Stimulated activated CD8-positive, alpha-beta memory T cell treated with anti-CD3 and anti-CD28 coated beads, Interleukin-15, amount 100 ng/mL, for 4 hours (primary cell): ENCODE results near the gene ZC3HAV1L.
A peak's percentile ranks its signal among the peaks of the same experiment; 100 is the strongest.
"Not testable (repeated sequence)": the region's sequence is repeated elsewhere in the genome, so short reads cannot be mapped to it uniquely, and the experiment has no call there.

Experiments
- DNase-seq, 2 donors: peaks; one replicate each; pipeline ENCODE4 v3.0.0-alpha.2; 2020; ENCODE audit warnings: low read depth in 2 of 2

ZC3HAV1L gene

DNA sequence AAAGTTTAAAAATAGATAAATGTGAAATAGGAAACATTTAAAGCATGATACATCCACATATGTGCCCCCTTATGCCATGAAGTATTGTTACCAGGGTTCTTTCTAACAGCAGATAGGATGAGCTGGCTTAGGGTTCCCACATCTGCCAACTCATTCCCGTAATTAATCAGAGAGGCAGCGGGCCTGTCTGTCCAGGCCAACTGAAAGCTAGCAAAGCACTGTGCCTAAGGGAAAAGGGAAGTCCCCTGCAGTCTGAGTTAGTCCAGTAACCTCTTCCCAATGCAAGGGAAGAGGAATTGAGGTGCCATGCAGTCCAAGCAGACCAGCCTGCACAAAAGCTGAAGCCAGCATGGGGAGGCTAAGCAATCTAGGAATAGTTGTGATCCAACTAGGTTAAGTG lies 18.3 kb upstream of the ZC3HAV1L start:
- no peak for DNase-seq

DNA sequence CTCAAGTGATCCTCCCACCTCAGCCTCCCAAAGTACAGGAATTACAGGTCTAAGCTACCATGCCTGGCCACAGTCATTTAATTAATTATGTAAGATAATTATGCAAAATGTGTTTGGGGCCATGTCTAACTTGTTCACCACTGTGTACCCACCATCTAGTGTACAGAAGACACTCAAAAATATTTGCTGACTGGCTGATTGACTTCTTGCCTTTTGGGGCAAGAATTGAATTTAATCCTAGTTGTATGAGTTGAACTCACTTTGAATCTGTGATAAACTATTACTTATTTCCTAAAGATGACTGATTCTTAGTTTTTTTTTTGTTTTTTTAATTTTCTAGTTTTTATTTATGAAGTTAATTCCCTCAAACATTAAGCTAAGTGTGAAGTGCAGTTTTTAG lies 15.8 kb upstream of the ZC3HAV1L start:
- no peak for DNase-seq

DNA sequence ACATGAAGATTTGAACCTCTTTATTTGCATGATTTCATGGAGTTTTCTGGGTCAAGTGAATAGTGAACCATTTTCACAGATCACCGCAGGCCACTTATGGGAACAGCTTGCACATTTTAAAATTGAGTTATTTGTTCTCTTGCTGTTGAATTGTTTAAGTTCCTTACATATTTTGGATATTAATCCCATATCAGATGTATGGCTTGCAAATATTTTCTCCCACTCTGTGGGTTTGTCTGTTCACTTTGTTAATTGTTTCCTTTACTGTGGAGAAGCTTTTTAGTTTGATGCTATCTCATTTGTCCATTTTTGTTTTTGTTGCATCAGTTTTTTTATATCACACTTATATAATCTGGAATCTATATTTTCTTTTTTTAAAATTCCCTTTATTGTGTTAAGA lies 14.1 kb upstream of the ZC3HAV1L start:
- no peak for DNase-seq

DNA sequence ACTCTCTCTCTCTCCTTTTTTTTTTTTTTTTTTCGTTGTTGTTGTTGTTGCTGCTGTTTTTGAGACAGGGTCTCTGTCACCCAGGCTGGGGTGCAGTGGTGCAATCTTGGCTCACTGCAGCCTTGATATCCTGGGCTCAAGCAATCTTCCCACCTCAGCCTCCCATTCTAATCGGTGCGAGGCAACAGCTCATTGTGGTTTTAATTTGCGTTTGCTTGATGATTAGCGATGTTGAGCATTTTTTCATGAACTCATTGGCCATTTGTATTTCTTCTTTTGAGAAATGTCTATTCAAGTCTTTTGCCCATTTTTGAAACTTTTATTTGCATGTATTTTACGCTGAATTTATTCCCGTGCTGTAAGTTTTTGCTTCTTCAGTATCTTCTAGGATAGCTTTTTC lies 13.3 kb upstream of the ZC3HAV1L start:
- DNase-seq, result no peak

DNA sequence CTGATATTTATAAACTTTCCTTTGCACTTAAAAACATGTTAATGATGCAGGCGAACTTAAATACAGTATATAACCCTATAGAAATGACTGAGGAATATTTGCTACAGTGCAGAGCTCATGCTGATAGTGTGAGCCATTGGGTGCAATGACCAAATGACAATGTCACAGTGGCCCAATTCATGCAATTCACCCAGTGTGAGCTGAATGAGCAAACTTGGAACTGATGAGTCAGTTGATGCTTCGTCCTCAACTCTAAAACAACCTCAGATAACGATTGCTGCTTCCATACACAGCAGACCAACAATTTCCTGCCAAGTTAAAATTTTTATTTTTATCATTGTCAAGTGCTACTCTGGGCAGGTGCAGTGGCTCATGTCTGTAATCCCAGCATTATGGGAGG lies 12.1 kb upstream of the ZC3HAV1L start:
- no peak for DNase-seq

DNA sequence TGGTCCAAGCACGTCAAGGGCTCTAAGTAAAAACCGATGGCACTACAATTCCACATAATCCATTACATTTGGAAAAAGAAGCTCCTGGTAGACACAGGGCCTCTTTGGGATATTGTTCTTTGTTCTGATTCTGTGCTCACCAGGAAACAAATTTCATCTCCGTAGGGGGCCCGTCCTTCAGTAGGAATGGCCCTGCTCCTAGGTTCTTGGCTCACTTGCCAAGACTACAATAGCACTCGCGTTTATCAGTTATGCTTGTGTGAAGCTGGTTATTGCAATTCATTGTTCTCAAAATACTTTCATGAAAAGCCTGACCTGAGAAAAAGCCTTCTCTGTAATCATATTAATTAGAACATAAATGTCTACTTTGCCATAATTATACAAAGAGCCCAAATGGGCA lies 10.3 kb upstream of the ZC3HAV1L start:
- no peak for DNase-seq

DNA sequence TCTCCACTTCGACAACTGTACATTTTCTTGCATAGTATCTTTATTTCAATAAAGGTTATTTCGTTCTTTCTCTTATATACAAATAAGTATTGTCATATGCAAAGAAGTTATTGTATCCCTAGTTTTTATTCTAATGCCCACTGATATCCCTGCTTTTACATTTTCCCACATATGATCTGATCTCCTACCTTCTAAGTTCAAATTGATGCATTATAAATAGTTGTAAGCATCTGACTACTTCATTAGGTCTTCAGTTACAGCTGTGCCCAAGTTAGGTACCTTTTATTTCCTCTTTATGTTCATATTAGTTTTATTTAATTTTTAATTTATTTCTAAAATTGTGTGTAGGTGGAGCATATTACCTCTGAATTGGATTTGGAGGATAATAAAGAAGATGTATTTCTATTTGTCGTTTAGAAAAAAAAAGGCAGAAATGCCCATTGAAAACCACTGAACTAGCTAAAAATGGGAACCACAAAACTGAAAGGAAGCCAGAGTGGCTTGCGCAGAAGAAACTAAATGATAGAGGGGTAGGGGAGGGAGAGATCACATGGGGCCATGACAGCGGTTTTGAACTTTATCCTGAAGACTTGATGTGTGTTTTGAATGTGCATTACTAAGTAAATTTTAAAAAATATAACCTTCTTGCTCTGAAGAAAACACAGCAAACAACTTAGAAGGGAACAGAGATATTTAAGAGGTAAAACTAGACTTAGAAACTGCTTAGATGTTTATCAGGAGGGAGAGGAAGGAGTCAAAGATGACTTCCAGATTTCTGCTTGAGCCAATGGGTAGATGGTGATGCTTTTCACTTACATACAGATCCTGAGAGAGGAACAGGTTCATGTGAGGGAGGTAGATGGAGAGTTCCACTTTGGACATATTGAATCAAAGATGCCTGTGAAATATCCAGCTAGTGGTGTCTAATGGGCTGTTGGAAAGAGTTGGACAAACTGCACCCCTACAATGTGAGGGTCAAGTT lies 9.3 kb upstream of the ZC3HAV1L start:
- no peak for DNase-seq

DNA sequence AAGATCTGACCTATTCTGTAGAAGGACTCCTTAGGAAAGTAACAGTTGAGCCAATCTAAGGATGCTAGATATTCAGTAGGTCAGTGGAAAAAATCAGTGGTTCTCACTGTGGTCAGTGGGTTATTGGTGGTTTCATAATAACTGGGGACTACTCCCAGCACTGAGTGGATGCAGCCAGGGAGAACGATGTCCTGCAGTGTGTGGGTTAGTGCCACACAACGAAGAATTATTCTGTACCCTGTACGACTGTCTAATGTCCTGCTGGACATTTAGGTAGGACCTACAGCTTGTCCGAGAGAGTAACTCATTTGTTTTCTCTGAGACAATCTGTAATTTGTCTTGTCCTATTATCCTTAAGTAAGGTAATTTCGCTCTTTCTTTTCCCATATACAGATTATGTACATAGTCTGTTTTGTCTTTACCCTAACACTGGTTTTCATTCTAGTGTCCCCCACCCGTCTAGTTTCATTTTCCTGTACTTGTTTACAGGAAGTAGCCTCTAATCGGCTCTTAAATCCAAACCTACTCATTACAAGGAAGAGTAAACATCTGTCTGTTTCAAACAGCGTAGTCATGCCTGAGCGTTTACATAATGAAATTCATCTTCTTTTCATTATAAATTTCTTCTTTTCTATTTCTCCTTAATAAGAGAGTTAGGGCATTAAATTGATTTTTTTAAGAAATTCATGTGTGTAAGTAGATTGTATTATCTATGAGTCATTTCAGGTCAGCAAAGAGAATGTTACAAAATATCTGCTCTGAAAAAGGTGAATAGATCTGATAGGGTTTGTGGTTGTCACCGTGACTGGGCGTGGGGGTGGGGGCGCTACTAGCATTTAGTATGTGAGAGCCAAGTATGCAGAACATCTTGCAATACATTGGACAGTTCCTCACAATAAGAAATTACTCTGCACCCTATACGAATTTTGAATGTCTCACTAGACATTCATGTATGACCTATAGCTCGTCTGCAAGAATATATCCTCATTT lies 8.3 kb upstream of the ZC3HAV1L start:
- peak; percentile 53 to 68 for DNase-seq

DNA sequence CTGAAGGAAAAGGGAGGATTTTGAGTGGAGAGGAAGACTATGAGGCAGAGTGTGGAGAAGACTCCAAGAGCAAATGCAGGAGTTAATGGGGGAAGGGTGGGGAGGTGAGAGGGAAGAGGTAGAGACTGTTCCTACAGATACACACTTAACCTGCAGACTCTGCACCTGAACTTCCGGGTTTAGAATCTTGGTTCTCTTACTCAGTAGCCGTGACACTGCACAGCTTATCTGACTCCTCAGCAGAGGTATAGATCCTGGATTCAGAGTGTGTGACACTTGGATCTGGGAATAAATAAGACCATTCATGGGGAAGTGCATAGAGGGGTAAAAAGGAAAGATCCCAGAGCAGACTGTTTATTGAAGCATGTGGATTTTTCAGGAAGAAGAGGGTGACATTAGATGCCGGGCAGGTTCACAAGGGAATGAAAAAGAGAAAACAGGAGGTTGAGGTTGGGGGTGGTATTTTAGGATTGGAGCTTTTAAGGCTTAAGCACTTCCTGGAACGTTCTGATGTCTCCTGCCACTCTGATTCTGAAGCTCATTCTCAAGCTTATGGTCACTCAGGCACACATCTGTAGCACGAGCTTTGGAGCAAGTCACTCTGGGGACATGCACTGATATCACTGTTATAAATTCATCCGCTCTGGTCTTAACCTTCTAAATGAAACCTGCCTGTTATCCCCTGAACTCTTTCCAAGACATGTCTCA lies 5.7 kb upstream of the ZC3HAV1L start:
- DNase-seq, result no peak

DNA sequence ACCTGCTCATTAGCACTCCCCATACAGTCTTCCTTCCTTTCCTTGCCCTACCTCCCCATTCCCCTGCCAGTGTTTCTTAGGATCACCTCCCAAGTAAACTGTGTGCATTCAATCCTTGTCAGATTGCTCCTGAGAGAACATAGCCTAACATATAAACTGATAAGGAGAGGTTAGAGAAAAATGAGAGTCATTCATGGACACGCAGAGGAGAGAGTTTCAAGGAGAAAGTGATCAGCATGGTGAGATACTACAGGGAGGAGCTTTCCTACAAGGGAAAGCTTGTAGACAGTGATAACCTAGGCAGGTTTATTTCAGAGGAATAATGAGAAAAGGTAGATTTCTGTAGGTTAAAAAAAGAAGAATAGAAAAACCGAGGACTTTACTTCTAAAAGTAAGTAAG lies 2.8 kb upstream of the ZC3HAV1L start:
- no peak for DNase-seq

DNA sequence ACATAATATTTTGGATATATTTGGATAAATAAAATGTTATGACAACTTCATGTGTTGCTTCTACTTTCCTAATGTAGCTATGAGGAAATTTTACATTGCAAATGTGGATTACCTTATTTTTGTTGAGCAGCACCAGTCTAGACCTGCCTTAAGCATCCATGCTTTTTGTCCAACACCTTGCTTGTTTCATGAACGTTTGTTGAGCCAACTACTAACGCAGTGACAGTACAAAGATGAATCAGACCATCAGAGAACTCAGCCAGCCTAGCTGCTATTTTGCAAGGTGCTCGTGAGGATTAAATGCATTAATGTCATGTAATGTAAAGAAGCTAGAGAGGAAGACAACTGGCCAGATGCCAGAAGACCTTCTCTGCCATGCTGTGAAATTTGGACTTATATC lies 1.1 kb upstream of the ZC3HAV1L start:
- DNase-seq, result no peak

DNA sequence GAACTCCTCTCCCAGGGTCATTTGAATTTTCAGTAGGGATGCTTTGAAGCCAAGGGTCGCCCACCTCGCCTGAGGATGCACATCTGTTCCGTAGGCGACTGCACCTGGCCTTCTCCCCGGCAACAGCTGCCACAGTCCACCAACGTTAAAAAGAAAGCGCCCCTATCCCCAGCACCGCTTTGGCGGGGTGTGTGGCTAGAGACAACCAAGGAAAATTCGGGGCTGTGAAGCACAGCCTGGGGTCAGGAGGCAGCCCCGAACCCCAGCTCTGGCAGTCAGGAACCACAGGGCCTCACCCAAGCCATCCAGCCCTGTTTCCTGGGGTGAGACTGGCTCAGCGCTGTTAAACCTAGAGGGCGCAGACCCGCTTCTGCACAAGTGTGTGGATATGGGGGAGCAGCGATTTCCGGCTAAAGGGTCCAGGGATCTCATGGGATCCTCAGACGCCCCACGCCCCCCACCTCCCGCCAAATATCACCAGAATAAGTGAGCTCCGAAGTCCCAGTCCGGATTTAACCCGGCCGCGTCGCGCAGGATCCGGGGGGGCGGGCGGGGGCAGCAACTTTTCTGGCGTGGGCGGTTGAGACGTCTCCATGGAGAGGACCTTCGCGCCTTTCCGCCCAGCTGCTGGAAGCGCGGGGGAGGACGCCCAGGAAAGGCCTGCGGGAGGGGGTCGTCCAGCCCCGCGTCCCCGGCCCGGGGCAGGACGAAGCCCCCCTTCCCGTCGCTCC lies 822 bp downstream of the ZC3HAV1L start:
- DNase-seq, result peak in 1 of 2 donors; percentile 9

DNA sequence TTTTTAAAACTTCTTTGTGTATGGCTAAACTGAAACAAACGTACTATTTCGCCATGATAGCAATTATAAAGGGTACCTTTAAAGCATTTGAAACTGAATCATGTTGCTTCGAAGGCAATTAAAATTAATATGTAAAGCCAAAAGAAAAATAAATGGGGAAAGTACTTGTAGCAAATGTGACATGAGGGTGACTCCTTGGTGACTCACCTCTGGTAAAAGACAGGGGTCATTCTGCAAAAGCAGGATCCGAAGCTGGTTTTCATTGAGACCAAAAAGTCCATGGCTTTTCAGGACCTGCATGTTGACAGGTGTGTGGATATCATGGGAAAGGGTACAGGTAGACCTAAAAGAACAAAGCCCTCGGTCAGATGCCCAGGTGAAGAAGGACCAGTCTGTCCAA lies 1.5 kb downstream of the ZC3HAV1L start:
- no peak for DNase-seq

DNA sequence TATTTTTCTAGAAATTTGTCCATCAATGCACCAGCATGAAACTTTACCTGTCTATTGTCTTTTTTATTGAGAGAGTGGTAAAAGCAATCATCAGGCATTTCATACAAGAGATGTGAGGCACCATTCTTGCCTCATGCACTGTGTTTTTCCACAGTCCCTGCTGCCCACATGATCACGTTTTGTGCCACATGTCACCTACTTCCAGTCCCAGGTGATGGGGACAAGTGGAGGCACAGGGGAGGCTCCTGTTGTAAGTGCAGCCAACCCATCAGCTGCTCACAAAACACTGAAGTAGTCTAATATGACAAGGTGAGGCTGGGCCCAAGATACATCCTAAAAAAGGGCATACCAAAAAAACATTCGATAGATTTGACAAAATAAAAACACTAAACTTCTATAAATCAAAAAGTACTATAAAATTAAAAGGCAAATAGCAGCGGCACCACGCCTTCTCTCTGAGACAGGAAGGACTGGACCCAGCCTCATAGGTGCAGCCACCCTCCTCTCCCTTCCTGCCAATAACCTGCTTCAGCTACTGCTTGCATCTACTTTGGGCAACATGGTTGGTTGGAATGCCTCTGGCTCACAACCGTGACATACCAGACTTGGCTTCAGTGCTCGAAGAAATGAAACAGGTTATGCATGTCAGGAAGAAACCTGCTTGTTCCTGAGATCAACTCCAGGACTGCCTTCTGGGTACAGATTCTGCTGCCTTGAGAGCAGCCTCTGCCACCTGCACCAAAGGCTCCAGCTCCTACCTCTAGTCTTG lies 2.3 kb downstream of the ZC3HAV1L start:
- DNase-seq, result no peak

DNA sequence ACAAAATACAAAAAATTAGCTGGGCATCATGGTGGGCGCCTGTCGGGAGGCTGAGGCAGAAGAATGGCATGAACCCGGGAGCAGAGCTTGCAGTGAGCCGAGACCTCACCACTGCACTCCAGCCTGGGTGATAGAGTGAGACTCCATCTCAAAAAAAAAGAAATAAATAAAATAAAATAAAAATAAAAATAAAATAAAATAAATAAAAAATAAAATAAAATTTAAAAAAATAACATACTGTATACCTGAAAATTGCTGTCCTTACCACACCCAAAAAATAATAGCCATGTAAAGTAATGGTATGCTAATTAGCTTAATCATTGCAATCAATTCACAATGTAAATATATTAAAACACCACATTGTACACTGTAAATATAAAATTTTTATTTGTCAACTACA lies 3.4 kb downstream of the ZC3HAV1L start:
- no peak for DNase-seq

DNA sequence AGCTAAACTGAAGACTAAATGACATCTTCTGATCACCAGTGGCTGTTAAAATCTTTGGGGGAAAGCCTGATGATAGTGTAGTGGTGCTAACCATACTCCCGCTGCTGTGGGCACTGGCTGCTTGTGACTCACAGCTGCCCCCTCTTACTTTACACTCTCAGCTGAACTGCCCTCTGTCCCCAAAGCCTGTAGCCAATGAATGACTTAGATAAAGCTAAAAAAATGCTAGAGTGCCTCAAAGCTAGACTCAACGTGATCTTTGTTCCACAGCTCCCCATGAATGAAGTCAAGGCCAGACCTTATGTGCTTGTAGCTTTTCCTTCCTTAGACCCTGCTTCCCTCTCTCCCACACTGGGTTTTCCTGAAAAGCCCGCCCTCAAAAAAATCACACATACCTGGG lies 6.5 kb downstream of the ZC3HAV1L start:
- DNase-seq, result no peak

DNA sequence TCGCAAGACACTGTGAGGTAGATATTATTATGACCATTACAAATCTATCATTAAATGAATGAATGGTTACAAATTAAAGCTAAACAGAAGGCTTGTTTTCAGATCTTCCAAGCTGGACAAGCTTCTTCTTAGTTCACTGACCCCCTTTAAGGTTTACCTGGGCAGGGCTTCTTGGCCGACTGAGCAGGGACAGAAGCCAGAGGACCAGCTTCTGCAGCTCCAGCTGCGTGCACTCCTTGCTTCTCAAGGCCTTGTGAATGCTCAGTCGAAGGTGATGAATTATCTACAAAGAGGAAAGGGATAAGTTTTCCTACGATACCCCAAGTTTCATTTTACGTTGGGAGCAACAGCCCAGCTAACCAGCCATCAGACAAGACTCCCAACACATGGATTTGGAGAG lies 9.3 kb downstream of the ZC3HAV1L start:
- no peak for DNase-seq

DNA sequence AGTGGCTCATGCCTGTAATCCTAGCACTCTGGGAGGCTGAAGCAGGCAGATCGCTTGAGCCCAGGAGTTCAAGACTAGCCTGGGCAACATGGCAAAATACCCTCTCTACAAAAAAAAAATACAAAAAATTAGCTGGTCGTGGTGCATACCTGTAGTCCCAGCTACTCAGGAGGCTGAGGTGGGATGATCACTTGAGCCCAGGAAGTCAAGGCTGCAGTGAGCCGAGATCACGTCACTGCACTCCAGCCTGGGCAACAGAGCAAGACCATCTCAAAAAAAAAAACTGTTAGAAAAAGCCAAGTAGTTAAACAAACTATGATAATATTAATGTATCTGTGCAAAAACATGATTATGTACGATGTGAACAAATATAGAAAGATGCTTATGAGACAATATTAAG lies 10.0 kb downstream of the ZC3HAV1L start:
- not testable (repeated sequence) for DNase-seq

DNA sequence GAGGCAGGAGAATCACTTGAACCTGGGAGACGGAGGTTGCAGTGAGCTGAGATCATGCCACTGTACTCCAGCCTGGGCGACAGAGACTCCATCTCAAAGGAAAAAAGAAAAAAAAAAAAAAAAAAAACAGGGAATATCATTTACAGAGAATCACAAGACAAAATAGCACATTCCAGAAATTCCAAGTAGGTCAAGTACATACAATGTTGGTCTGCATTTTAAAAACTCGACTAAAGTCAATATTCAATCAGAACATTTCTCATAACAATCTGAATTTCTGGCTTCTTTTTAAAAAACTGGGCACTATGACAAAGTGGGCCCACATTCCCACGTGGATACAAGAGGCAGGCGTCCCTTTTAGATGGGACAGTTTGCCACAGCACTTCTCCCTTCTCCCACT lies 12.8 kb downstream of the ZC3HAV1L start:
- no peak for DNase-seq

DNA sequence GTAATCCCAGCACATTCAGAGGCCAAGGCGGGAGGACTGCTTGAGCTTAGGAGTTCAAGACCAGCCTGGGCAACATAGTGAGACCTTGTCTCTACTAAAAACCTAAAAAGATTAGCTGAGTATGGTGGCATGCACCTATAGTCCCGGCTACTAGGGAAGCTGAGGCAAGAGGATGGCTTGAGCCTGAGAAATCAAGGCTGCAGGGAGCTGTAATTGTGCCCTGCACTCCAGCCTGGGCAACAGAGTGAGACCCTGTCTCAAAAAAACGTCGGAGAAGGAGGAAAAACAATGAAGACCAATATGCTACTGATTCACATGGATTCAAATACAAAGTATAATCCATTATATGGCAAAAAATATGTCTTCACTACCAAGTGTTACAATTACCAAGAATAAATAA lies 13.6 kb downstream of the ZC3HAV1L start:
- DNase-seq, result no peak
